Right cardiac atrium (tissue), 5 donors: ENCODE results near the gene RAB20. TPM values are rescaled to one million over a fixed set of nuclear protein-coding genes. Genes with fewer than 3 reads are reported as not detected.
"Not testable (repeated sequence)": the region's sequence is repeated elsewhere in the genome, so short reads cannot be mapped to it uniquely, and the experiment has no call there.

Experiments used
- ATAC-seq, 2 donors: fragments of 200-7000 bp; cut with Tn5 transposase; one replicate each; pipeline versions ENCODE4 v1.8.0 to v1.9.1; 2020; ENCODE audit warnings: moderate library complexity in 2 of 2, mild to moderate bottlenecking in 1 of 2
- DNase-seq, 3 donors: peaks; one replicate each; pipeline ENCODE4 v3.0.0-alpha.2; 2020
- H3K27ac ChIP-seq: one replicate; pipeline ENCODE4 v1.5.1; 2013; ENCODE audit warnings: mild to moderate bottlenecking, low read length, control low read depth, moderate library complexity
- H3K27me3 ChIP-seq: one replicate; pipeline ENCODE4 v1.6.1; 2013; ENCODE audit not compliant: control insufficient read depth, insufficient read depth
- H3K4me1 ChIP-seq: one replicate; pipeline ENCODE4 v1.6.1; 2013; ENCODE audit warnings: low read length; ENCODE audit not compliant: control insufficient read depth, insufficient read depth
- H3K4me3 ChIP-seq: one replicate; pipeline ENCODE4 v1.5.1; 2013; ENCODE audit warnings: low read length, control low read depth
- H3K9me3 ChIP-seq: one replicate; pipeline ENCODE4 v1.6.1; 2013; ENCODE audit warnings: low read length; ENCODE audit not compliant: control insufficient read depth
- WGBS: extraction: QIAGEN DNeasy Blood & Tissue Kit; methylation state at CpG from one replicate; pipeline ENCODE4 v1.1.7; 2013; 5-methylcytosine and 5-hydroxymethylcytosine counted together
- intact Hi-C, 4 donors: fragments of 100-400 bp; cut with DNase I; formaldehyde crosslinking; loops; one replicate each; pipeline versions ENCODE4 v1.11.0 to v1.14.0; 2022 to 2023
- polyA plus RNA-seq: library from polyadenylated mRNA; stranded (reverse); fragments of 200-250 nt; gene quantifications from one replicate; pipeline ENCODE4 v1.2.3, GENCODE V29; 2013
- total RNA-seq, 4 donors: library from RNA; stranded (reverse); fragmentation: NEBNext Ultra II Directional; extraction: Animal tissue kit (Norgen Biotek cat#: 25700); gene quantifications; one replicate each; pipeline ENCODE4 v1.2.1, GENCODE V29; 2021
- donor health status: healthy with polysubstance abuse.
- donor health status: DM: no; HTN: yes; CAD: no.
- donor health status: DM: no; HTN: no; CAD: no.
- donor health status: DM: no; HTN: yes; CAD: no; lungs with severe emphysema.
- donor health status: DM: yes; HTN: yes; CAD: no.

Gene RAB20
- total and polyA plus RNA-seq, 5 donors = 10.5 to 15.3 (median 11.8) TPM

DNA sequence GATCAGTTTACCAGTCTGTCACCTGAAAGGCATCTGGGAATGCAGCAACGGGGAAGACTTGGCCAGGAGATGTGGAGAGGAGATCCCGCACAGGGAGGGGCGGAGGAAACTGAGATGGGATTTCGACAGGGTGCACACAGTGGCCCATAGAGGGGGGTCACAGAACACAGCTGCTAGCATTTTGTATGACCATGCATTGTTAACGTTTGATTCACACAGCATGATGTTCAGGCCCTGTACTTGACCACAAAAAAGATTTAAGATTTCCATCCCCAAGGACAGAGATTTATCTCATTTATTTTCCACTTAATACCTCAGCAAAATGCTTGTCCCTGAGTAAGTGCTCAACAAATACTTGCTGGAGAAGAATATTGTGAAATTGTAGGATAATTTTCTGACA is 63.2 kb downstream of the RAB20 start:
- no peaks in the 10 kb centered on the region for H3K9me3 ChIP-seq
- H3K27ac ChIP-seq = no peak overlapping the region
- intact Hi-C loops = no loop called here
- no peaks in the 10 kb centered on the region for H3K4me1 ChIP-seq
- no peak for DNase-seq
- no peaks in the 10 kb centered on the region for H3K27me3 ChIP-seq
- no peak overlapping the region for H3K4me3 ChIP-seq
- no peak for ATAC-seq
- WGBS = 77% methylated on average over 5 of the region's 5 CpGs

GRCh38 chr13:110497896-110498295 is 63.6 kb downstream of the RAB20 start:
- DNase-seq, ATAC-seq, H3K4me3 ChIP-seq, H3K9me3 ChIP-seq, H3K27ac ChIP-seq, H3K4me1 ChIP-seq, H3K27me3 ChIP-seq, intact Hi-C loops: not testable (repeated sequence)
- 97% methylated on average over 3 of the region's 3 CpGs for WGBS

GRCh38 chr13:110497003-110497402 is 64.5 kb downstream of the RAB20 start:
- intact Hi-C loops = no loop called here

GRCh38 chr13:110496281-110496680 is 65.2 kb downstream of the RAB20 start:
- no peak overlapping the region for H3K4me3 ChIP-seq
- no peaks in the 10 kb centered on the region for H3K9me3 ChIP-seq
- H3K4me1 ChIP-seq = no peaks in the 10 kb centered on the region
- H3K27ac ChIP-seq = no peak overlapping the region
- ATAC-seq = no peak
- no peaks in the 10 kb centered on the region for H3K27me3 ChIP-seq
- intact Hi-C loops = no loop called here
- 96% methylated on average over 3 of the region's 3 CpGs for WGBS
- no peak for DNase-seq

More at GRCh38 chr13:110497003-110497402, 64.5 kb downstream of the RAB20 start:
- Histone ChIP-seq H3K4me3 (no peak overlapping the region), H3K27me3 (no peaks in the 10 kb centered on the region), H3K9me3 (no peaks in the 10 kb centered on the region), H3K27ac (no peak overlapping the region), H3K4me1 (no peaks in the 10 kb centered on the region)
- DNase-seq (no peak), ATAC-seq (no peak)
- 91% methylated on average over 2 of the region's 2 CpGs for WGBS

DNA sequence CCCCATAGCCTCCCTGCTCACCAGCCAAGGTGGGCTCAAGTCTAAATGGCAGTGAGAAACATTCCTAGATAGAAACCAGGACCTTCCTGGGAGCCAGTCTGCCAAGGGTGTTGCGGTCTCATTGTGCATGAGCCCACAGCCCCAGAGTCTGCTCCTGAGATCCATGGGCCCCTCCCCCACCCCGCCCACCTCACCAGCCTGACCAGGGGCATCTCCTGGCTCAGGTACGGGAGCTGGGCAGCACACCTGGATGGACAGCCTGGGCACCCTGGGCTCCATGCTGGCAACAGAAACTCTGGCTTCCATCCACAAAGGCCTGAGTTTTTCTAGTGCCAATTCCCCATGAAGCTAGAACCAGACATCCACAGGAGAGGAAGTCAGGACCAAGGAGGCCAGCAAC is 65.6 kb downstream of the RAB20 start:
- 96% methylated on average over 3 of the region's 3 CpGs for WGBS
- intact Hi-C loops = no loop called here
- no peak overlapping the region for H3K4me3 ChIP-seq
- H3K27ac ChIP-seq = no peak overlapping the region
- no peaks in the 10 kb centered on the region for H3K4me1 ChIP-seq
- no peaks in the 10 kb centered on the region for H3K27me3 ChIP-seq
- ATAC-seq (no peak), DNase-seq (no peak)
- H3K9me3 ChIP-seq = no peaks in the 10 kb centered on the region

GRCh38 chr13:110495376-110495775 is 66.1 kb downstream of the RAB20 start:
- Histone ChIP-seq H3K27me3 (no peaks in the 10 kb centered on the region), H3K4me1 (no peaks in the 10 kb centered on the region), H3K27ac (no peak overlapping the region), H3K9me3 (no peaks in the 10 kb centered on the region), H3K4me3 (no peak overlapping the region)
- 92% methylated on average over 3 of the region's 3 CpGs for WGBS
- intact Hi-C loops = no loop called here
- DNase-seq = no peak
- ATAC-seq = no peak

- intact Hi-C loops = no loop called here
- Histone ChIP-seq H3K4me1 (no peaks in the 10 kb centered on the region), H3K9me3 (no peaks in the 10 kb centered on the region), H3K27me3 (no peaks in the 10 kb centered on the region), H3K27ac (no peak overlapping the region), H3K4me3 (no peak overlapping the region)
- peak in 1 of 2 donors; percentile 13 for ATAC-seq
- no peak for DNase-seq
- 90% methylated on average over 9 of the region's 9 CpGs for WGBS
These were observed 67.9 kb downstream of the RAB20 start for GRCh38 chr13:110493613-110494012.

DNA sequence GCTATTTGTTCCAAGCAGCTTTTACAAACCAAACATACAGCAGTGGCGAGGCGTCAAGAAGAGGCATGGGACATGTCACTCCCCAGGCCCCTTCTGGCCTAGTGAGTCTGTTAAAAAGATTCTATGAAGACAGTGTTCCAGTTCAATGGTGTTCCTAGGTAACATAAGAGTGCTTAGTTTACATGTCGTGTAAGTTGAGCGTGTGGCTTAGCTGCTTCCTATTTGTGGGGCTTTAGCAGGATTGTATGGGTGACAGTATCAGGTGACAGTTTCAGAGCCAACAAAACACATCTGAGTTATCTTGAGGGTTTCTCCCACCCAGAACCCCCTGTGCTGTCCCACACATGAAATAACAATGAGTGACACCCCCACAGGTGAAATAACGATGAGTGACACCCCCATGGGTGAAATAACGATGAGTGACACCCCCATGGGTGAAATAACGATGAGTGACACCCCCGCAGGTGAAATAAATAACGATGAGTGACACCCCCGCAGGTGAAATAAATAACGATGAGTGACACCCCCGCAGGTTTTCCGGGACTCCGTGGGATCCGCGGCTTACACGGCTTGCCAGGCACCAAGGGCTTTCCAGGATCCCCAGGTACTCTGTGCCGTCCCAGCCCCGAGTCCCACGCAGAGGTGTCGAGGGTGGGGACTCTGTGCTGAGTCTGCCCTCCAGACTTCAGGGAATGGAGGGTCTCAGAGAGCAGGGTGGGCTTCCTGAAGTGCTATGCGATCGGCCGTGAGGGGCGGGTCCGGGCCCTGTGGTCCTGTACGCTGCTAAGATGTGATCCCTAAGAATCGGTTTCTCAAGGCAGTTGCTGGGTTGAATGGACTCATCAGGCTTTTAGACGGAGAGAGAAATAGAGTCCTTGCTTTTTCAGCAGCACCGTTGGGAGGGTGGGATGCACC is 68.6 kb downstream of the RAB20 start:
- no peaks in the 10 kb centered on the region for H3K4me1 ChIP-seq
- H3K9me3 ChIP-seq = no peaks in the 10 kb centered on the region
- intact Hi-C loops = no loop called here
- no peaks in the 10 kb centered on the region for H3K27me3 ChIP-seq
- 94% methylated on average over 30 of the region's 30 CpGs for WGBS
- peak in 1 of 2 donors; percentile 10 for ATAC-seq
- no peak overlapping the region for H3K27ac ChIP-seq
- DNase-seq = no peak
- no peak overlapping the region for H3K4me3 ChIP-seq

- Histone ChIP-seq H3K9me3 (no peaks in the 10 kb centered on the region), H3K4me3 (no peak overlapping the region), H3K27me3 (no peaks in the 10 kb centered on the region), H3K4me1 (no peaks in the 10 kb centered on the region), H3K27ac (no peak overlapping the region)
- intact Hi-C loops = no loop called here
- 90% methylated on average over 24 of the region's 24 CpGs for WGBS
- ATAC-seq = peak in 1 of 2 donors; percentile 11
- no peak for DNase-seq
These were observed 69.4 kb downstream of the RAB20 start for GRCh38 chr13:110491869-110492678.

- Histone ChIP-seq H3K9me3 (no peaks in the 10 kb centered on the region), H3K27me3 (no peaks in the 10 kb centered on the region), H3K4me1 (no peaks in the 10 kb centered on the region), H3K27ac (no peak overlapping the region), H3K4me3 (no peak overlapping the region)
- DNase-seq (no peak), ATAC-seq (no peak)
- intact Hi-C loops = no loop called here
- 80% methylated on average over 24 of the region's 24 CpGs for WGBS
These were observed 71.3 kb downstream of the RAB20 start for GRCh38 chr13:110490009-110490770.
